Measurements from ENCODE around the gene USP6NL. TPM values are rescaled to one million over a fixed set of nuclear protein-coding genes. Genes with fewer than 3 reads are reported as not detected.

Gene USP6NL
- total RNA-seq, 1 experiment from 2014 or later: 35.6 TPM

DNA sequence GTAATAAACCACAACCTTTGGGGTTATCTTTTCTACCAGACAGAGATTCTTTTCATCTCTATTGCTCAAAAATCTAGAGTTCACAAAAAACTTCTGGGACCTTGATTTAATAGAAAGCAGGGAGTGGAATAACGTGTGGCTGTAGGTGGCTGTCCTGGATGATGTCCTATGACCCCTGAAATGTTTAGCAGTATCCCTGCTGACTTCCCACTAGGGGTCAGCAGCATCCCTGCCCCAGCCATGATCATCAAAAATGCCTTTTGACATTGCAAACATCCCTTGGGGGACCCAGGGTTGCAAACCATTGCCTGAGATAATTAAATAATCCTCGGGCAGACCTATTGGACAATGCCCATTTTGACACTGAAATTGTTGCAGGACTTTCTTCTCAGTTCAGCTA, 177.1 kb downstream of the USP6NL start:
- ChIA-PET CTCF (no interaction called here), POLR2A (no interaction called here)
- peaks cover 10% of the 10 kb centered on the region for H3K27me3 Mint-ChIP-seq (ENCODE audit: insufficient read depth, unreplicated experiment)
- TF ChIP-seq, protein P1, sequence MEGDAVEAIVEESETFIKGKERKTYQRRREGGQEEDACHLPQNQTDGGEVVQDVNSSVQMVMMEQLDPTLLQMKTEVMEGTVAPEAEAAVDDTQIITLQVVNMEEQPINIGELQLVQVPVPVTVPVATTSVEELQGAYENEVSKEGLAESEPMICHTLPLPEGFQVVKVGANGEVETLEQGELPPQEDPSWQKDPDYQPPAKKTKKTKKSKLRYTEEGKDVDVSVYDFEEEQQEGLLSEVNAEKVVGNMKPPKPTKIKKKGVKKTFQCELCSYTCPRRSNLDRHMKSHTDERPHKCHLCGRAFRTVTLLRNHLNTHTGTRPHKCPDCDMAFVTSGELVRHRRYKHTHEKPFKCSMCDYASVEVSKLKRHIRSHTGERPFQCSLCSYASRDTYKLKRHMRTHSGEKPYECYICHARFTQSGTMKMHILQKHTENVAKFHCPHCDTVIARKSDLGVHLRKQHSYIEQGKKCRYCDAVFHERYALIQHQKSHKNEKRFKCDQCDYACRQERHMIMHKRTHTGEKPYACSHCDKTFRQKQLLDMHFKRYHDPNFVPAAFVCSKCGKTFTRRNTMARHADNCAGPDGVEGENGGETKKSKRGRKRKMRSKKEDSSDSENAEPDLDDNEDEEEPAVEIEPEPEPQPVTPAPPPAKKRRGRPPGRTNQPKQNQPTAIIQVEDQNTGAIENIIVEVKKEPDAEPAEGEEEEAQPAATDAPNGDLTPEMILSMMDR (IDR thresholded peaks at IDR 0.05; ENCODE audit: insufficient read depth in 1 of 2, low read depth in 1 of 2, low read length in 1 of 2, severe bottlenecking in 1 of 2, unreplicated experiment in 1 of 2): peak; percentile 65 to 69
- intact Hi-C loops (cut with micrococcal nuclease; ENCODE audit: unreplicated experiment): loop anchor here (1.0 to 2.0 kb wide), 3 partner anchors 20 to 324 kb away; no protein-coding TSS in a partner anchor
- no peak overlapping the region for H3K27ac Mint-ChIP-seq (ENCODE audit: unreplicated experiment)
- Histone ChIP-seq H3K4me1 (no peaks in the 10 kb centered on the region), H3K27me3 (replicated peaks; ENCODE audit: control insufficient read depth, insufficient read depth, low read length) (no peaks in the 10 kb centered on the region), H3K36me3 (ENCODE audit: control insufficient read depth, insufficient read depth, low read length) (no peaks in the 10 kb centered on the region), H3K9me3 (peaks cover 3% of the 10 kb centered on the region; the same call in 1 of the 2 replicates), H3K4me3 (ENCODE audit: low read depth, low read length) (no peak overlapping the region)
- H3K36me3 Mint-ChIP-seq (ENCODE audit: insufficient read depth, unreplicated experiment): no peaks in the 10 kb centered on the region
- H3K9me3 Mint-ChIP-seq (ENCODE audit: unreplicated experiment): peaks cover 6% of the 10 kb centered on the region
- peak in 1 of 2 experiments; percentile 49 for DNase-seq
- H3K4me1 Mint-ChIP-seq (ENCODE audit: low read depth, unreplicated experiment): no peaks in the 10 kb centered on the region
- BruUV-seq (replicated peaks): no TSS peak
- no peak overlapping the region for H3K4me3 Mint-ChIP-seq (ENCODE audit: unreplicated experiment)

GRCh38 chr10:11433657-11434056, 177.8 kb downstream of the USP6NL start:
- no peak overlapping the region for H3K27ac Mint-ChIP-seq (ENCODE audit: unreplicated experiment)
- H3K4me3 Mint-ChIP-seq (ENCODE audit: unreplicated experiment): no peak overlapping the region
- Histone ChIP-seq H3K4me3 (ENCODE audit: low read depth, low read length) (no peak overlapping the region), H3K4me1 (no peaks in the 10 kb centered on the region), H3K36me3 (ENCODE audit: control insufficient read depth, insufficient read depth, low read length) (no peaks in the 10 kb centered on the region), H3K27me3 (replicated peaks; ENCODE audit: control insufficient read depth, insufficient read depth, low read length) (no peaks in the 10 kb centered on the region), H3K9me3 (peaks cover 3% of the 10 kb centered on the region; the same call in 1 of the 2 replicates)
- no peak for DNase-seq
- POLR2A ChIA-PET: no interaction called here
- H3K27me3 Mint-ChIP-seq (ENCODE audit: insufficient read depth, unreplicated experiment): peaks cover 6% of the 10 kb centered on the region
- no TSS peak for BruUV-seq (replicated peaks)
- TF ChIP-seq, protein P1 (IDR thresholded peaks at IDR 0.05; ENCODE audit: insufficient read depth in 1 of 2, low read depth in 1 of 2, low read length in 1 of 2, severe bottlenecking in 1 of 2, unreplicated experiment in 1 of 2): no peak
- no peaks in the 10 kb centered on the region for H3K4me1 Mint-ChIP-seq (ENCODE audit: low read depth, unreplicated experiment)
- intact Hi-C loops (cut with micrococcal nuclease; ENCODE audit: unreplicated experiment): loop anchor here (1.0 to 2.0 kb wide), 3 partner anchors 21 to 325 kb away; no protein-coding TSS in a partner anchor
- CTCF ChIA-PET: no interaction called here
- H3K36me3 Mint-ChIP-seq (ENCODE audit: insufficient read depth, unreplicated experiment): no peaks in the 10 kb centered on the region
- peaks cover 12% of the 10 kb centered on the region for H3K9me3 Mint-ChIP-seq (ENCODE audit: unreplicated experiment)

- Mint-ChIP-seq H3K36me3 (ENCODE audit: insufficient read depth, unreplicated experiment) (no peaks in the 10 kb centered on the region), H3K9me3 (ENCODE audit: unreplicated experiment) (peaks cover 19% of the 10 kb centered on the region), H3K4me3 (ENCODE audit: unreplicated experiment) (no peak overlapping the region), H3K4me1 (ENCODE audit: low read depth, unreplicated experiment) (no peaks in the 10 kb centered on the region), H3K27ac (ENCODE audit: unreplicated experiment) (no peak overlapping the region), H3K27me3 (ENCODE audit: insufficient read depth, unreplicated experiment) (peaks cover 2% of the 10 kb centered on the region)
- Histone ChIP-seq H3K9me3 (peaks cover 7% of the 10 kb centered on the region; the same call in 1 of the 2 replicates), H3K4me3 (ENCODE audit: low read depth, low read length) (no peak overlapping the region), H3K36me3 (ENCODE audit: control insufficient read depth, insufficient read depth, low read length) (no peaks in the 10 kb centered on the region), H3K4me1 (no peaks in the 10 kb centered on the region), H3K27me3 (replicated peaks; ENCODE audit: control insufficient read depth, insufficient read depth, low read length) (no peaks in the 10 kb centered on the region)
- ChIA-PET POLR2A (no interaction called here), CTCF (no interaction called here)
- no TSS peak for BruUV-seq (replicated peaks)
- TF ChIP-seq, protein P1 (IDR thresholded peaks at IDR 0.05; ENCODE audit: insufficient read depth in 1 of 2, low read depth in 1 of 2, low read length in 1 of 2, severe bottlenecking in 1 of 2, unreplicated experiment in 1 of 2): no peak
- DNase-seq: no peak
- intact Hi-C loops (cut with micrococcal nuclease; ENCODE audit: unreplicated experiment): no loop called here
Observed at GRCh38 chr10:11431216-11431555, 180.3 kb downstream of the USP6NL start.

Measured in Caco-2 (cell line).